Activated T-helper 2 cell treated with anti-CD3 and anti-CD28 coated beads, Interferon-gamma antibody, Interleukin-2, Interleukin-4, amounts not matched to agents 10 μg/mL and 5 μg/mL and 100 μg/mL, durations not matched to agents 14 hours and 24 hours and 36 hours (primary cell): ENCODE measurements around the gene SLC35F4. TPM values are rescaled to one million over a fixed set of nuclear protein-coding genes. Genes with fewer than 3 reads are reported as not detected.

Experiments used
- DNase-seq: peaks from one replicate; pipeline ENCODE4 v3.0.0; 2021; ENCODE audit warnings: low spot score
- H3K27ac Mint-ChIP-seq: one replicate; pipeline ENCODE4 v1.8.0; 2021; ENCODE audit warnings: mixed read lengths
- H3K27me3 Mint-ChIP-seq: one replicate; pipeline ENCODE4 v1.8.0; 2021; ENCODE audit warnings: low read depth, mixed read lengths
- H3K36me3 Mint-ChIP-seq: one replicate; pipeline ENCODE4 v1.8.0; 2021; ENCODE audit warnings: low read depth, mixed read lengths
- H3K4me1 Mint-ChIP-seq: one replicate; pipeline ENCODE4 v1.8.0; 2021; ENCODE audit warnings: low read depth, mixed read lengths
- H3K4me3 Mint-ChIP-seq: one replicate; pipeline ENCODE4 v1.8.0; 2021; ENCODE audit warnings: low read depth, mild to moderate bottlenecking, moderate library complexity, mixed read lengths
- H3K9me3 Mint-ChIP-seq: one replicate; pipeline ENCODE4 v1.8.0; 2021; ENCODE audit warnings: mixed read lengths
- intact Hi-C: fragments of 100-400 bp; cut with micrococcal nuclease; formaldehyde crosslinking; loops from one replicate; pipeline ENCODE4 v1.15.1; 2023
- total RNA-seq: library from RNA; stranded (reverse); gene quantifications from 2 replicates; pipeline ENCODE4 v1.2.3, GENCODE V29; 2022

Gene SLC35F4
- total RNA-seq, 1 donor from 2014 or later: not detected

- H3K4me1 Mint-ChIP-seq: no peaks in the 10 kb centered on the region
- no peaks in the 10 kb centered on the region for H3K36me3 Mint-ChIP-seq
- intact Hi-C loops: no loop called here
- no peaks in the 10 kb centered on the region for H3K27me3 Mint-ChIP-seq
- no peaks in the 10 kb centered on the region for H3K9me3 Mint-ChIP-seq
- H3K27ac Mint-ChIP-seq: no peak overlapping the region
- no peak overlapping the region for H3K4me3 Mint-ChIP-seq
- no peak for DNase-seq
Measured at GRCh38 chr14:57568554-57568953, 297.3 kb downstream of the SLC35F4 start.

DNA sequence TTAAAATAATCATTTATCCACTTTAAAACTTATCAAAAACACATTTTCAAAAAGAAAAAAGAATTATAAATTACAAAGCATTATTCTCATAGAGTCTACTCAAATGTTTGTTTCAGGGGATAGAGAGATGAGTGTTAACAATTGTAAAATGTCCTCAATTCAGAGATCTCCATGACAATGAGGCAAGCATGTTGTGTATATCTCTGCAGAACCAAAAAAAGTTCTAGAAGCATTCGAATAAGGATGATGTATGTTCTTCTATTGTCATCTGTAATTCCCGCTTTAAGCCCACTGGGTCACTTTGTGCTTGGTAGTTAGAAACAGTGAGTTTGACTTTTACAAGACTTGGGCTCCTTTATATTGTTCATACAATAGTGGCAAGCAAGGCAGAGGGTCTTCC lies 298.7 kb downstream of the SLC35F4 start:
- Mint-ChIP-seq H3K4me3 (no peak overlapping the region), H3K36me3 (no peaks in the 10 kb centered on the region), H3K27me3 (no peaks in the 10 kb centered on the region), H3K9me3 (no peaks in the 10 kb centered on the region), H3K4me1 (no peaks in the 10 kb centered on the region), H3K27ac (no peak overlapping the region)
- intact Hi-C loops: no loop called here
- DNase-seq: no peak

- intact Hi-C loops: no loop called here
- no peak overlapping the region for H3K4me3 Mint-ChIP-seq
- H3K27ac Mint-ChIP-seq: no peak overlapping the region
- no peak for DNase-seq
- no peaks in the 10 kb centered on the region for H3K27me3 Mint-ChIP-seq
- no peaks in the 10 kb centered on the region for H3K36me3 Mint-ChIP-seq
- H3K4me1 Mint-ChIP-seq: no peaks in the 10 kb centered on the region
- H3K9me3 Mint-ChIP-seq: no peaks in the 10 kb centered on the region
Measured at GRCh38 chr14:57560681-57561080, 305.2 kb downstream of the SLC35F4 start.

DNA sequence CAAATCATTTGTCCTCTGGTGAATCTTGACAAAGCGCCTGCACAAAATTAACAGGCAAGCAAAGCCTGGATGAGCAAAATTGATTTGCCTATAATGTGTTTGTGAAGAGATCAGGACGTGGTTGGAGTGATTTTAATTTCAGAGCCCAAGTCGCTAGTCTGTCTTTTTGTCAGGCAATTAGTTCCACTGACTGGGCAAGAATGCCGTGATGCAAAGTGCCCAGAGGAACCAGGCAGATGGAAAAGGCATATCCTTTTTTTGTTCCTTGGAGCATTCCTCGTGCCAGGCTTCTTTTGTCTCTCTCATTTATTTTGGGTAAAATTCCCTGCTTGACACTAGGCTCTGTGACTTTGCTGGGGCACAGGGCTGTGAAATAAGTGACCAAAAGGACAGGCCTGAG lies 306.3 kb downstream of the SLC35F4 start:
- H3K9me3 Mint-ChIP-seq: peaks cover 7% of the 10 kb centered on the region
- no peaks in the 10 kb centered on the region for H3K36me3 Mint-ChIP-seq
- intact Hi-C loops: no loop called here
- no peaks in the 10 kb centered on the region for H3K4me1 Mint-ChIP-seq
- H3K27me3 Mint-ChIP-seq: no peaks in the 10 kb centered on the region
- no peak overlapping the region for H3K4me3 Mint-ChIP-seq
- no peak overlapping the region for H3K27ac Mint-ChIP-seq
- DNase-seq: no peak

DNA sequence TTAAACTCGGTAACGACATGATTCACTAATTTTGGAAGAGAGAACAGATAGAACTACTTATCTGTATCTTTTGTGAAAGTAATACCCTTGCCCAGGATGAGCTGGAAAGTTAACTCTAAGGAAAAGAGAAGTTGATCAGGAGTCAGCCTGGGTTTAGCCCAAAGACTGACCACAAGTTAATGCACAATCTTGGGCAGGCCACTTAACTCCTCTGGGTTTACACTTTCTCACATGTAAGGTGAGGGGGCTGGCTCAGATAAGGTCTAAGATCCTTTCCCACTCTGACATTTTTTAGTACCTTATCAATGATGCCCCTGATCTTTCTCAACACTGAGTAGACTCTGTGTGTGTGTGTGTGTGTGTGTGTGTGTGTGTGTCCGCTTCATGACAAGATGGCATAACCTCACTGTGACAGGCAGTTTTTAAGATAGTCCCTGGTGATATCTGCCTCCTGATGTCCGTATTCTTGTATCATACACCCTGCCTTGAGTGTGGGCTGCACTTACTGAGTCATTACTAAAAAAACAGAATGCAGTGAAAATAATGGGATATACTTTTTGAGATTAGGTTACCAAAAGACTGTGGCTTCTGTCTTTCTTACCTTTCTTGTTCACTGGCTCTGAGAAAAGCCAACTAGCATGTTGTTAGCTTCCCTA lies 316.0 kb downstream of the SLC35F4 start:
- DNase-seq: no peak
- no peaks in the 10 kb centered on the region for H3K27me3 Mint-ChIP-seq
- no peak overlapping the region for H3K27ac Mint-ChIP-seq
- no peaks in the 10 kb centered on the region for H3K36me3 Mint-ChIP-seq
- H3K9me3 Mint-ChIP-seq: peaks cover 18% of the 10 kb centered on the region
- intact Hi-C loops: no loop called here
- H3K4me1 Mint-ChIP-seq: no peaks in the 10 kb centered on the region
- H3K4me3 Mint-ChIP-seq: no peak overlapping the region

- Mint-ChIP-seq H3K27me3 (no peaks in the 10 kb centered on the region), H3K9me3 (peaks cover 12% of the 10 kb centered on the region), H3K4me1 (no peaks in the 10 kb centered on the region), H3K36me3 (no peaks in the 10 kb centered on the region), H3K4me3 (no peak overlapping the region), H3K27ac (no peak overlapping the region)
- no peak for DNase-seq
- intact Hi-C loops: no loop called here
Measured at GRCh38 chr14:57549016-57549564, 316.8 kb downstream of the SLC35F4 start.

DNA sequence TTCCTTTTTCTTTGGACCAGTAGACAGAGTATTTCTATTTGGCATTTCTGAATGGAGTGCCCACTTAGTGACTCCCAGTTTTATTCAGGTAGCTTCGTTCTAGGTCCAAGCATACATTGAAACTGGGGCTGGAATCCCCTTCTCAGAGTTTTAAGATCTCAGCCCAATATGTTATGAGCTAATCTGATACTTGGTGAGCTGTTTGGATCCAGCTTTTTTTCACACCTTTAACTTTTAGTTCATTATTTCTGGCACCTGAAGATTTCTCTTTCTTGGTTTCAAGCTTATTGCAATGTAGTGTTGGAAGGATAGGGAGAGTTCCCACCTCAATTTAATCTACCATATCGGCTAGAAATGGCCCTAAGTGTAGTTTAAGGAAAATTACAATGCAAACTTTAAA lies 318.8 kb downstream of the SLC35F4 start:
- Mint-ChIP-seq H3K36me3 (no peaks in the 10 kb centered on the region), H3K27ac (no peak overlapping the region), H3K4me3 (no peak overlapping the region), H3K4me1 (no peaks in the 10 kb centered on the region), H3K27me3 (no peaks in the 10 kb centered on the region), H3K9me3 (peaks cover 19% of the 10 kb centered on the region)
- no peak for DNase-seq
- intact Hi-C loops: no loop called here

DNA sequence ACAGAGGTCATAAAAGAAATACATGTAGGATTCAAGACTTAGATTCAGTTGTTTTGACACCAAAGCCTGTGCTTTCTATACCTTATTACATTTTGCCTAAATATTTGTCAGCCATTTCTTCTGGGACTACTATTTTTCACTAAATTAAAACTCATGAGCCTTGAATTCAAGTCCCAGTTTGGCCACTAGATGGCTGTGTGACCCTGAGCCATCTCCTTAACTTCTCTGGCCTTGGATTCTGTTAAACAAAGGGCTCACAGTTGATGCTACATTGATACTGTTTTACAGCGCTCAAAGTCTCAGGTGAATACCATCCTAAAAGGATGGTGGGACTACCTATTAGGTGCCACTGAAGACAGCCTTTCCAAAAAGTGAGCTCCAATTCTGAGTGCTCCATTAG lies 332.7 kb downstream of the SLC35F4 start:
- H3K9me3 Mint-ChIP-seq: no peaks in the 10 kb centered on the region
- no peaks in the 10 kb centered on the region for H3K36me3 Mint-ChIP-seq
- intact Hi-C loops: no loop called here
- no peaks in the 10 kb centered on the region for H3K27me3 Mint-ChIP-seq
- H3K4me3 Mint-ChIP-seq: no peak overlapping the region
- H3K4me1 Mint-ChIP-seq: no peaks in the 10 kb centered on the region
- DNase-seq: no peak
- no peak overlapping the region for H3K27ac Mint-ChIP-seq

DNA sequence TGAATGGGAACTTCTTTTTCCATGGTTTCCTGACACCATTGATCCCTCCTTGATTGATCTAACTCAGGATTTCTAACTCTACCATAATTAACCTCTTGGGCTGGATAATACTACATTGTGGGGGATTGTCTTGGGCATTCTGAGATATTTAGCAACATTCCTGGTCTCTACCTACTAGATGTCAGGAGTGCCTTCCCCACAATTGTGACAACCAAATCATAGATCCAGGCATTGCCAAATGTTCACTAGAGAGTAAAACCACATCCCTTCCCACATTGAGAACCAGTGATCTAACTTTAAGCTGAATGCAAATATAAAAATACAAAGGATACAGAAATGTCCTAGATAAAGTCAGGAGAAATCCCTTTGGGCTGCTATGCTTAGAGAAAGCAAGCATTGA lies 335.3 kb downstream of the SLC35F4 start:
- no peaks in the 10 kb centered on the region for H3K36me3 Mint-ChIP-seq
- H3K4me3 Mint-ChIP-seq: no peak overlapping the region
- no peaks in the 10 kb centered on the region for H3K27me3 Mint-ChIP-seq
- no peaks in the 10 kb centered on the region for H3K9me3 Mint-ChIP-seq
- H3K27ac Mint-ChIP-seq: no peak overlapping the region
- no peaks in the 10 kb centered on the region for H3K4me1 Mint-ChIP-seq
- DNase-seq: no peak
- intact Hi-C loops: no loop called here

- intact Hi-C loops: no loop called here
- no peaks in the 10 kb centered on the region for H3K36me3 Mint-ChIP-seq
- peaks cover 12% of the 10 kb centered on the region for H3K9me3 Mint-ChIP-seq
- no peak overlapping the region for H3K27ac Mint-ChIP-seq
- H3K27me3 Mint-ChIP-seq: no peaks in the 10 kb centered on the region
- DNase-seq: no peak
- H3K4me3 Mint-ChIP-seq: no peak overlapping the region
- H3K4me1 Mint-ChIP-seq: no peaks in the 10 kb centered on the region
Measured at GRCh38 chr14:57526942-57527341, 338.9 kb downstream of the SLC35F4 start.

- Mint-ChIP-seq H3K36me3 (no peaks in the 10 kb centered on the region), H3K4me1 (no peaks in the 10 kb centered on the region), H3K27me3 (no peaks in the 10 kb centered on the region), H3K9me3 (peaks cover 31% of the 10 kb centered on the region), H3K4me3 (no peak overlapping the region), H3K27ac (no peak overlapping the region)
- no peak for DNase-seq
- intact Hi-C loops: no loop called here
Measured at GRCh38 chr14:57519043-57519442, 346.8 kb downstream of the SLC35F4 start.
